K562 (cell line): ENCODE measurements around the gene CASKIN2. TPM values are rescaled to one million over a fixed set of nuclear protein-coding genes. Genes with fewer than 3 reads are reported as not detected.
A peak's percentile ranks its signal among the peaks of the same experiment; 100 is the strongest.

Experiments
- HMBOX1 ChIP-seq: sonication (generic); IDR thresholded peaks from 2 replicates; pipeline ENCODE4 v1.6.1; 2016
- MAFG ChIP-seq: fragments of 450-650 bp; conservative IDR thresholded peaks from 2 replicates; pipeline ENCODE4 v1.6.1; 2016; ENCODE audit warnings: missing genetic modification characterization, missing compliant biosample characterization
- MCM3 ChIP-seq: fragments of 450-650 bp; IDR thresholded peaks from 2 replicates; pipeline ENCODE4 v1.6.1; 2016
- MTA2 ChIP-seq: fragments of 450-650 bp; IDR thresholded peaks from 2 replicates; pipeline ENCODE4 v1.6.1; 2016; ENCODE audit warnings: low read depth
- NRF1 ChIP-seq, 2 experiments: fragments of 450-650 bp; IDR thresholded peaks in 1 of 2; conservative IDR thresholded peaks in 1 of 2; 2 replicates each; pipeline ENCODE4 v1.6.1; 2014; ENCODE audit warnings: mild to moderate bottlenecking in 2 of 2
- PCBP1 ChIP-seq: fragments of 200-400 bp; formaldehyde crosslinking; IDR thresholded peaks from 2 replicates; pipeline ENCODE4 v1.6.1; 2018; ENCODE audit warnings: mild to moderate bottlenecking, low read depth, low read length; ENCODE audit not compliant: poor library complexity, severe bottlenecking
- PCBP2 ChIP-seq: fragments of 200-400 bp; formaldehyde crosslinking; IDR thresholded peaks from 2 replicates; pipeline ENCODE4 v1.6.1; 2018; ENCODE audit warnings: low read length, low read depth, mild to moderate bottlenecking, moderate library complexity; ENCODE audit not compliant: poor library complexity, severe bottlenecking
- PURB ChIP-seq: sonication (generic); formaldehyde crosslinking; IDR thresholded peaks from 2 replicates; pipeline ENCODE4 v1.9.0; 2021; ENCODE audit warnings: low read depth, mild to moderate bottlenecking, missing genetic modification reagents
- SIX5 ChIP-seq, 2 experiments: IDR thresholded peaks; 2 replicates each; pipeline ENCODE4 v1.6.1; 2011; ENCODE audit warnings: low read length in 2 of 2, borderline replicate concordance in 1 of 2, low read depth in 1 of 2, mild to moderate bottlenecking in 1 of 2, moderate library complexity in 1 of 2; ENCODE audit not compliant: insufficient read depth in 1 of 2
- SMAD3 ChIP-seq: fragments of 450-650 bp; formaldehyde crosslinking; conservative IDR thresholded peaks from 2 replicates; pipeline ENCODE4 v1.4.0; 2020; ENCODE audit warnings: mild to moderate bottlenecking
- TAF15 ChIP-seq: fragments of 200-400 bp; formaldehyde crosslinking; IDR thresholded peaks from 2 replicates; pipeline ENCODE4 v1.6.1; 2017; ENCODE audit warnings: mild to moderate bottlenecking, low read depth, low read length, moderate library complexity
- ZBTB17 ChIP-seq: fragments of 450-650 bp; formaldehyde crosslinking; IDR thresholded peaks from 2 replicates; pipeline ENCODE4 v1.4.0; 2020; ENCODE audit warnings: mild to moderate bottlenecking
- ZFP30 ChIP-seq: fragments of 250-450 bp; sonication (Bioruptor Pico); IDR thresholded peaks from 2 replicates; pipeline ENCODE4 v1.8.0; 2022; ENCODE audit warnings: moderate library complexity, mild to moderate bottlenecking, inconsistent platforms, borderline replicate concordance
- ZNF407 ChIP-seq: fragments of 450-650 bp; IDR thresholded peaks from 2 replicates; pipeline ENCODE4 v1.6.1; 2016; ENCODE audit warnings: low read depth
- ZNF518B ChIP-seq: fragments of 250-450 bp; sonication (Bioruptor Pico); IDR thresholded peaks from 2 replicates; pipeline ENCODE4 v1.5.0; 2021; ENCODE audit warnings: mild to moderate bottlenecking, moderate library complexity
- polyA plus RNA-seq, 8 experiments: library from polyadenylated mRNA; depleted of rRNA in 4 of 8; stranded (reverse) in 5 of 8; unstranded in 3 of 8; fragments of >200 nt; fragmentation: Nextera tagmentation in 2 of 8; fragmentation: Illumina TruSeq in 1 of 8; extraction: Ambion mirVana in 2 of 8; extraction: Trizol in 1 of 8; gene quantifications; 2 replicates each; pipeline versions ENCODE4 v1.2.1 to v1.2.3, GENCODE V29; 2011 to 2014; ENCODE audit warnings: inconsistent platforms in 1 of 8, missing spikeins in 1 of 8
- total RNA-seq, 7 experiments: library from RNA; depleted of rRNA in 6 of 7; stranded (reverse); fragments of >200 nt in 6 of 7; fragmentation: Illumina TruSeq in 2 of 7; extraction: Trizol in 2 of 7; gene quantifications; 2 replicates each; pipeline versions ENCODE4 v1.2.1 to v1.2.3, GENCODE V29; 2011 to 2021; ENCODE audit warnings: low replicate concordance in 1 of 7

CASKIN2 gene
- total and polyA plus RNA-seq, 9 of the 15 experiments (the other 6 are each of a cell fraction or from before 2014, with no cell fraction given): 0.01 to 12.2 (median 2.1) TPM

DNA sequence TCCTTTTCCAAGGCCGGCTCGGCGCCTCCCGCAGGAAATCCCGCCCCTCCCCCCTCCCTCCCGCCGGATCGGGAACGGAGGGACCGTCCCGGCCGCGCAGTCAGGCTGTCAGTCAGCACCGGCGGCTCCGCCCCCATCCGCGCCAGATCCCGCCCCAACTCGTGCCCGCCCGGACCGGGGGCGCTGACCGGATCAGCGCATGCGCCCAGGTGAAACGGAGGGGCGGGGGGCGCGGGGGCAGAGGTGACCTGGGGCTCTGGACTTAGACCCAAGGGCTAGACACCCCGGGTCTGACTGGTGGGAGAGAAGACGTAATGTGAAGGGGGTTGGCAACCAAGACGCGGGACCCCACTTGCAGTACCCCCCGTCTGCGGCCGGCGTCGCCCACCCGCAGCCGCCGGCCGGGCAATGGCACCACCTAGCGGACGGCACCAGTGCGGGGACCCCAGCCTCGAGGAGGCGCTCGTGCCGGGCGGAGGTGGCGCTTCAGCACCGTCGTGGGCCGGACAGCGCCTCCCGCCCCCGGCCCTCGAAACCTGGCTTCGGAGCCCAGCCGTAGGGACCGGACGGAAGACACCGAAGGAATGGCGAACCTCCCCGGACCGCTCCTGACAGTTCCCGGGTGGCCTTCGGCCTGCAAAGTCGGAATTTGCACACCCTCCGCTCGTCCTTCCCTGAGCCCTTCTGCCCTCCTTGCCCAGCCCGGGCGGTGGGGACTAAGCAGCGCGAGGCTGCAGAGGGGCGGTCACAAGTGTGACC is at the start of gene CASKIN2 (continued):
- no peak for TF ChIP-seq PCBP1
- peak; percentile 85 for TF ChIP-seq ZBTB17 (CRISPR knock-in tag)
- TF ChIP-seq MTA2: no peak
- TF ChIP-seq HMBOX1: no peak
- TF ChIP-seq PURB (CRISPR knock-in tag): no peak
- no peak for TF ChIP-seq SIX5 (IDR thresholded peaks at IDR 0.05; ENCODE audit: borderline replicate concordance in 1 of 2, insufficient read depth in 1 of 2, low read depth in 1 of 2, low read length in 2 of 2)
- TF ChIP-seq SMAD3 (CRISPR knock-in tag): 0 out of 2 replicates have a peak, but pooled peaks have one; percentile 4
- TF ChIP-seq ZNF407: no peak
- TF ChIP-seq TAF15: no peak
- TF ChIP-seq MAFG (tag): no peak
- TF ChIP-seq MCM3: no peak
- no peak for TF ChIP-seq ZNF518B
- no peak for TF ChIP-seq ZFP30
- TF ChIP-seq PCBP2: no peak
- peak; percentile 90 to 92 for TF ChIP-seq NRF1 (conservative IDR thresholded peaks at IDR 0.05 in 1 of 2, IDR thresholded peaks at IDR 0.05 in 1 of 2)
